HEK293 (cell line): Measurements from ENCODE around the gene TP63.

Experiments used
- CTCF ChIP-seq: fragments of 450-650 bp; formaldehyde crosslinking; IDR thresholded peaks from 2 replicates; pipeline ENCODE4 v1.5.1; 2016; ENCODE audit warnings: missing biosample characterization, missing genetic modification characterization
- ZNF121 ChIP-seq: fragments of 450-650 bp; formaldehyde crosslinking; IDR thresholded peaks from 2 replicates; pipeline ENCODE4 v1.5.1; 2016; ENCODE audit warnings: missing biosample characterization, missing genetic modification characterization

- TF ChIP-seq ZNF121 (tag by site-specific recombination) (no peak), CTCF (tag by site-specific recombination) (no peak)
Observed at GRCh38 chr3:189897406-189897805, 266.2 kb downstream of the TP63 start.
